ENCODE results near the gene E4F1. TPM values are rescaled to one million over a fixed set of nuclear protein-coding genes. Genes with fewer than 3 reads are reported as not detected.

The E4F1 gene
- total RNA-seq, 1 donor from 2014 or later: 18.7 TPM

DNA sequence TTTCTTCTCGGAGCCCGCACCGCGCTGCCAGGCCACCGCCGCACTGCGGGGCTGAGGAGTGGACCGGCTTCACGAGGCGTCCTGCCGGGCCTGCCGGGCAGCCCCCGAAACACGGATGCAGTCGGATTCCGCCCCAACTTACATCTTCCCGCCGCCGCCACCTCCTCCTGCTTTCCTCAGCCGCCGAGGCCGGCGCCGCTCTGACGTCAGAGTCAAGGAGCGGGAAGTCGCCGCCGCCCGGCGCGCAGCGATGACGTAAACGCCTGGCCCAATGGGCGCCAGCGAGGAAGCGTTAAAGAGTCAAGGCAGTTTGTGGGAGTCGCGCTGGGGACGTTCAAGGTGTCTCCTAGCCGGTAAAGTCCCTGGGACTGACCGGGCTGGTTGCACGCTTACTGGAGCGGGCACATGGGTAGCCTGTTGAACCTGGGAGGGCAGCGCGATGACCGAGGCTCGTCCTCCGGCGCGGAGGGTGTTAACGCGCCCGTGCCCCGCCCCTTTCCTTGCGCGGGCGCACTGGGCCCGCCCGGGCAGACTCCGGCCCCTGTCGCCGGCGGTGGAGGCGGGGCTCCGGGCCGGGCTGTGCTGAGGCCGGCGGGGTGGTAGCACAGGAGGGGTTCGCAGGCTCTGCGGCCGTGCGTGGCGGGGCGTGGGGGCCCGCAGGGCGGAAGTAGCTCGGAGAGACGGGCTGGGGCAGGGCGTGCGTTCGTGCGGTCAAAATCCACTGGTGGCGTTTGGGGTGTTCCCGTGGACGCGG, 44.7 kb downstream of the E4F1 start, which contains the start of gene RNPS1:
RNPS1 (minus strand) TSS at position 214 of the 754 bp plus-strand sequence. CDS start 3,483 bp downstream, outside the sequence.
- no peaks in the 10 kb centered on the region for H3K9me3 Mint-ChIP-seq (ENCODE audit: low read depth)
- H3K4me3 Mint-ChIP-seq (ENCODE audit: unreplicated experiment): peak within 1 kb of the TSS; percentile 88
- H3K36me3 Mint-ChIP-seq (ENCODE audit: low read depth): peaks cover 2% of the 10 kb centered on the region
- H3K27ac Mint-ChIP-seq (ENCODE audit: unreplicated experiment): peak within 1 kb of the TSS; percentile 99
- H3K27me3 Mint-ChIP-seq (ENCODE audit: low read depth): no peaks in the 10 kb centered on the region
- TF ChIP-seq CTCF (IDR thresholded peaks at IDR 0.05): no peak
- DNase-seq (ENCODE audit: low spot score): peak; percentile 98
- peaks cover 38% of the 10 kb centered on the region for H3K4me1 Mint-ChIP-seq (ENCODE audit: low read depth)

DNA sequence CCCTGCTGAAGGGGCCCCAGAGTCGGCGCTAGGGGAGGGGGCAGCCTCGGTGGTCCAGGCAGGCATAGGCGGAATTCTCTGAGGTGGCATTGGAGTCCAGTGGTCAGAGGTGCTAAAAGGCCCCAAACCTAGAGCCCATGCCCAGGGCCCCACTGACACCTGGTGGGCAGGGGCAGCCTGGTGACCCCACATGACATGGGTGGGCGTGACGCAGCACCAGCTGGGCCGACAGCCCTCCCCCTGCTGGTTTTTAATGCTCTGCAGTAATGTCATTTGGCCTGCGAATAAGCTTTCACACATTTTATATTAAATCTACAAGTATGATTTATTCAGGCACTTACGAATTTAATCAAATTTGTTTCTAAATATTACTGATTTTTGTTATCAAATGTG, 46.7 kb downstream of the E4F1 start:
- Mint-ChIP-seq H3K4me1 (ENCODE audit: low read depth) (peaks cover 28% of the 10 kb centered on the region), H3K9me3 (ENCODE audit: low read depth) (no peaks in the 10 kb centered on the region), H3K27me3 (ENCODE audit: low read depth) (no peaks in the 10 kb centered on the region), H3K4me3 (ENCODE audit: unreplicated experiment) (no peak overlapping the region), H3K36me3 (ENCODE audit: low read depth) (peaks cover 4% of the 10 kb centered on the region), H3K27ac (ENCODE audit: unreplicated experiment) (no peak overlapping the region)
- no peak for TF ChIP-seq CTCF (IDR thresholded peaks at IDR 0.05)
- DNase-seq (ENCODE audit: low spot score): no peak

- Mint-ChIP-seq H3K27ac (ENCODE audit: unreplicated experiment) (no peak overlapping the region), H3K4me1 (ENCODE audit: low read depth) (peaks cover 22% of the 10 kb centered on the region), H3K36me3 (ENCODE audit: low read depth) (peaks cover 4% of the 10 kb centered on the region), H3K27me3 (ENCODE audit: low read depth) (no peaks in the 10 kb centered on the region), H3K4me3 (ENCODE audit: unreplicated experiment) (no peak overlapping the region), H3K9me3 (ENCODE audit: low read depth) (no peaks in the 10 kb centered on the region)
- no peak for TF ChIP-seq CTCF (IDR thresholded peaks at IDR 0.05)
- DNase-seq (ENCODE audit: low spot score): no peak
These were observed 47.4 kb downstream of the E4F1 start for GRCh38 chr16:2270588-2271470.

DNA sequence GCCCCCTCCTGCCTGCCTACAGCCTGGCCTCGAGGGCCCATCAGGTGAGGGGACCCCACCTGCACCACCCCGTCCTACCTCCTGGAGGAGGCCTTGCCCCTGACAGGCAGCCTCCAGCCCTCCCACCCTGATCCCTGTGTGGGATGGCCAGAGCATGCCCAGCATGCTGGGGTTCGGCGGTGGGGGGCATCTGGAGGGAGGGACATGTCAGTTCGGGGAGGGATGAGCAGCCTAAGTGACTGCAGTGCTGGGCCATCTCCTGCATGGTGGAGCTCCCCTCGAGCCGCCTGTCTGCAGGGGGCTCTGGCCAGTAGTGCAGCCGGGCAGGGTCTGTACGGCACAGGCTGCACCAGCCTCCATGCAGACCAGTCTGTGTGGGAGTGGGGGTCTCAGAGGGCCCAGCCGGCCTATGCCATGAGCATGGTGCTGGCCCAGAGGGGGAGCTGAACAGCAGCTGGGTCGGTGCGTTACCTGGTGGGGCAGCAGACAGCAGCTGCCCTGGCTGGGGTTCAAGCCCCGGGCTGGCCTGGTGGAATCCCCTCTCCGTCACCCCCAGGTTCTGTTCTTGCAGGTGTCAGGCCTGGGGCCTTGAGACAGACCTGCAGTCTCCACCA, 48.6 kb downstream of the E4F1 start:
- peak; percentile 87 for DNase-seq (ENCODE audit: low spot score)
- no peaks in the 10 kb centered on the region for H3K9me3 Mint-ChIP-seq (ENCODE audit: low read depth)
- H3K27me3 Mint-ChIP-seq (ENCODE audit: low read depth): no peaks in the 10 kb centered on the region
- no peak for TF ChIP-seq CTCF (IDR thresholded peaks at IDR 0.05)
- H3K4me3 Mint-ChIP-seq (ENCODE audit: unreplicated experiment): no peak overlapping the region
- H3K27ac Mint-ChIP-seq (ENCODE audit: unreplicated experiment): no peak overlapping the region
- H3K36me3 Mint-ChIP-seq (ENCODE audit: low read depth): peaks cover 4% of the 10 kb centered on the region
- peaks cover 13% of the 10 kb centered on the region for H3K4me1 Mint-ChIP-seq (ENCODE audit: low read depth)

GRCh38 chr16:2273484-2273883, 50.1 kb downstream of the E4F1 start:
- TF ChIP-seq CTCF (IDR thresholded peaks at IDR 0.05): no peak

More at GRCh38 chr16:2273484-2273883, 50.1 kb downstream of the E4F1 start:
- H3K36me3 Mint-ChIP-seq (ENCODE audit: low read depth): peaks cover 5% of the 10 kb centered on the region
- peak; percentile 77 for DNase-seq (ENCODE audit: low spot score)
- no peaks in the 10 kb centered on the region for H3K27me3 Mint-ChIP-seq (ENCODE audit: low read depth)
- no peaks in the 10 kb centered on the region for H3K9me3 Mint-ChIP-seq (ENCODE audit: low read depth)
- peaks cover 11% of the 10 kb centered on the region for H3K4me1 Mint-ChIP-seq (ENCODE audit: low read depth)
- no peak overlapping the region for H3K27ac Mint-ChIP-seq (ENCODE audit: unreplicated experiment)
- H3K4me3 Mint-ChIP-seq (ENCODE audit: unreplicated experiment): no peak overlapping the region

Measured in chondrocyte (in vitro differentiated cells).